Neuronal stem cell (in vitro differentiated cells): ENCODE results near the gene CLDN3.
A peak's percentile ranks its signal among the peaks of the same experiment; 100 is the strongest.

ENCODE experiments used
- DNase-seq: peaks from one replicate; pipeline ENCODE4 v3.0.0-alpha.2; 2013; ENCODE audit warnings: low spot score
- H2AFZ ChIP-seq: one replicate; pipeline ENCODE4 v1.6.1; 2013; ENCODE audit warnings: mild to moderate bottlenecking, low read length, inconsistent platforms
- H2AK5ac ChIP-seq: 2 replicates; pipeline ENCODE4 v1.6.1; 2013; ENCODE audit warnings: low read depth, mild to moderate bottlenecking, inconsistent platforms, low read length, moderate library complexity, mixed read lengths
- H2BK120ac ChIP-seq: 2 replicates; pipeline ENCODE4 v1.6.1; 2013; ENCODE audit warnings: low read depth, mild to moderate bottlenecking, inconsistent platforms, low read length, moderate library complexity, mixed read lengths
- H2BK12ac ChIP-seq: one replicate; pipeline ENCODE4 v1.6.1; 2013; ENCODE audit warnings: low read length, inconsistent platforms
- H2BK15ac ChIP-seq: 2 replicates; pipeline ENCODE4 v1.6.1; 2013; ENCODE audit warnings: mild to moderate bottlenecking, low read length, inconsistent platforms, mixed read lengths
- H2BK5ac ChIP-seq: one replicate; pipeline ENCODE4 v1.6.1; 2013; ENCODE audit warnings: inconsistent platforms, mild to moderate bottlenecking, low read length, moderate library complexity
- H3K14ac ChIP-seq: one replicate; pipeline ENCODE4 v1.6.1; 2013; ENCODE audit warnings: low read length, inconsistent platforms
- H3K18ac ChIP-seq: 2 replicates; pipeline ENCODE4 v1.6.1; 2013; ENCODE audit warnings: low read length, inconsistent platforms
- H3K23ac ChIP-seq: 2 replicates; pipeline ENCODE4 v1.6.1; 2013; ENCODE audit warnings: low read depth, mild to moderate bottlenecking, mixed read lengths, low read length, inconsistent platforms; ENCODE audit not compliant: poor library complexity
- H3K27ac ChIP-seq: replicated peaks from 3 replicates; pipeline ENCODE4 v1.5.1; 2013; ENCODE audit warnings: low read length, inconsistent platforms
- H3K27me3 ChIP-seq, 3 experiments: 2 replicates each; pipeline ENCODE4 v1.6.1; 2013; ENCODE audit warnings: low read length in 3 of 3, mild to moderate bottlenecking in 2 of 3, inconsistent platforms in 1 of 3, low read depth in 1 of 3, mixed read lengths in 1 of 3, moderate library complexity in 1 of 3; ENCODE audit not compliant: control insufficient read depth in 3 of 3, insufficient read depth in 3 of 3
- H3K36me3 ChIP-seq, 2 donors: replicated peaks in 1 of 2; 2 replicates each; pipeline ENCODE4 v1.6.1; 2013; ENCODE audit warnings: low read length in 2 of 2; ENCODE audit not compliant: control insufficient read depth in 2 of 2, insufficient read depth in 2 of 2
- H3K4ac ChIP-seq: 2 replicates; pipeline ENCODE4 v1.6.1; 2013; ENCODE audit warnings: inconsistent platforms, mild to moderate bottlenecking, low read length, moderate library complexity
- H3K4me1 ChIP-seq, 2 donors: 1 replicate in 1 of 2; 2 replicates in 1 of 2; pipeline ENCODE4 v1.6.1; 2013; ENCODE audit warnings: low read length in 2 of 2, low read depth in 1 of 2; ENCODE audit not compliant: control insufficient read depth in 2 of 2, insufficient read depth in 1 of 2
- H3K4me2 ChIP-seq: one replicate; pipeline ENCODE4 v1.6.1; 2013; ENCODE audit warnings: mild to moderate bottlenecking, low read length, inconsistent platforms; ENCODE audit not compliant: insufficient read depth, poor library complexity, severe bottlenecking
- H3K4me3 ChIP-seq, 2 donors: 2 replicates each; pipeline ENCODE4 v1.5.1; 2013; ENCODE audit warnings: low read length in 2 of 2, mild to moderate bottlenecking in 2 of 2, inconsistent platforms in 1 of 2, moderate library complexity in 1 of 2
- H3K79me1 ChIP-seq: one replicate; pipeline ENCODE4 v1.6.1; 2013; ENCODE audit warnings: low read depth, mild to moderate bottlenecking, inconsistent platforms, low read length, moderate library complexity
- H3K9ac ChIP-seq: one replicate; pipeline ENCODE4 v1.6.1; 2013; ENCODE audit warnings: mild to moderate bottlenecking, low read depth, low read length, inconsistent platforms; ENCODE audit not compliant: poor library complexity
- H3K9me3 ChIP-seq, 2 donors: replicated peaks in 1 of 2; 2 replicates each; pipeline versions ENCODE3 to v1.6.1; 2013; ENCODE audit warnings: low read length in 2 of 2, mild to moderate bottlenecking in 2 of 2, inconsistent platforms in 1 of 2, low read depth in 1 of 2, mixed read lengths in 1 of 2, moderate library complexity in 1 of 2; ENCODE audit not compliant: control insufficient read depth in 2 of 2, insufficient read depth in 1 of 2
- H4K8ac ChIP-seq: one replicate; pipeline ENCODE4 v1.6.1; 2013; ENCODE audit warnings: low read depth, mild to moderate bottlenecking, inconsistent platforms, low read length, moderate library complexity
- H4K91ac ChIP-seq: one replicate; pipeline ENCODE4 v1.6.1; 2013; ENCODE audit warnings: low read length, low read depth, mild to moderate bottlenecking, inconsistent platforms; ENCODE audit not compliant: poor library complexity
- WGBS, 2 donors: extraction: QIAGEN DNeasy Blood & Tissue Kit; methylation state at CpG; one replicate each; pipeline ENCODE4 v1.1.7; 2013; ENCODE audit warnings: missing lambda C conversion rate in 2 of 2, mixed read lengths in 1 of 2; ENCODE audit not compliant: insufficient read length in 2 of 2, insufficient replicate concordance in 1 of 2; ENCODE audit errors: extremely low coverage in 2 of 2; 5-methylcytosine and 5-hydroxymethylcytosine counted together

Gene CLDN3

GRCh38 chr7:73761854-73762658 lies 8.0 kb downstream of the CLDN3 start:
- no peak overlapping the region for H3K4me3 ChIP-seq
- H3K4me1 ChIP-seq, result peaks cover 0 to 3% of the 10 kb centered on the region in 2 donors
- no peaks in the 10 kb centered on the region for H3K9me3 ChIP-seq
- H3K36me3 ChIP-seq, result no peaks in the 10 kb centered on the region
- no peaks in the 10 kb centered on the region for H3K27me3 ChIP-seq
- DNase-seq, result no peak
- H2BK120ac ChIP-seq, result no peak overlapping the region
- H3K79me1 ChIP-seq, result no peaks in the 10 kb centered on the region
- H2BK12ac ChIP-seq, result no peak overlapping the region
- H2BK15ac ChIP-seq, result peak overlapping the region; percentile 41
- H3K4me2 ChIP-seq, result no peak overlapping the region
- no peak overlapping the region for H2BK5ac ChIP-seq
- H3K9ac ChIP-seq, result no peak overlapping the region
- peak overlapping the region; percentile 93 for H4K8ac ChIP-seq
- H4K91ac ChIP-seq, result peak overlapping the region; percentile 44
- no CpG with 5 or more reads among the region's 8 CpGs for WGBS, 2 donors
- H2AK5ac ChIP-seq, result peak overlapping the region; percentile 40
- H3K23ac ChIP-seq, result no peak overlapping the region
- H3K27ac ChIP-seq, result no peak overlapping the region
- peak overlapping the region; percentile 72 for H3K4ac ChIP-seq
- H2AFZ ChIP-seq, result peak overlapping the region; percentile 54
- H3K14ac ChIP-seq, result no peak overlapping the region
- H3K18ac ChIP-seq, result peak overlapping the region; percentile 92

DNA sequence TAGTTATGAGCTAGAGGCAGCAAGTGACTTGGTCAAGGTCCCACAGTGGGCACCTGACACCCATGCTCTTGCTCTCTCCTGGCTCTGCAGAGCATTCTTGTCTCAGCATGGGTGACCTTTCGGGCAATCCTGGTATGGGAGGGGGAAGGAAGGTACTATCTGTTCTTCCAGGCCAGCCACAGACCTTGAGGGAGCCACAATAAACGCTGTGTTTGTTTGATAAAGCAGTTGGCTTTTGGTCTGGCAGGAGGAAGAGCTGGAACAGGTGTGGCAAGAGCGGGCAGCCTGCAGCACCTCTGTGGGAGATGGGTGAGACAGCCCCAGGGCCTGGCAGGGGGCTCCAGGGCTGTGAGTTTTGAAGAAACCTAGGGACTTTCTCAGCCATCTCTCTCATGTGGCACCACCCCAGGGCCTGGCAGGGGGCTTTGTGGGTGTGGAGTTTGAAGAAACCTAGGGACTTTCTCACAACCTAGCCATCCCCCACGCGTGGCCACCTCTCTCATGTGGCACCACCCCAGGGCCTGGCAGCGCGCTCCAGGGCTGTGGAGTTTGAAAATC lies 11.4 kb downstream of the CLDN3 start:
- Histone ChIP-seq H3K36me3 (no peaks in the 10 kb centered on the region), H2BK120ac (no peak overlapping the region), H3K79me1 (no peaks in the 10 kb centered on the region), H3K4me1 (peaks cover 0 to 3% of the 10 kb centered on the region in 2 donors), H3K23ac (no peak overlapping the region), H3K9me3 (no peaks in the 10 kb centered on the region), H2AFZ (no peak overlapping the region), H3K9ac (no peak overlapping the region), H3K18ac (no peak overlapping the region), H3K14ac (no peak overlapping the region), H2AK5ac (peak overlapping the region; percentile 91), H4K91ac (no peak overlapping the region), H3K4ac (no peak overlapping the region), H2BK5ac (no peak overlapping the region), H4K8ac (no peak overlapping the region), H2BK15ac (peak overlapping the region; percentile 72), H3K4me3 (no peak overlapping the region), H2BK12ac (peak overlapping the region; percentile 19), H3K4me2 (no peak overlapping the region), H3K27me3 (no peaks in the 10 kb centered on the region), H3K27ac (no peak overlapping the region)
- no CpG with 5 or more reads among the region's 7 CpGs for WGBS, 2 donors
- no peak for DNase-seq

DNA sequence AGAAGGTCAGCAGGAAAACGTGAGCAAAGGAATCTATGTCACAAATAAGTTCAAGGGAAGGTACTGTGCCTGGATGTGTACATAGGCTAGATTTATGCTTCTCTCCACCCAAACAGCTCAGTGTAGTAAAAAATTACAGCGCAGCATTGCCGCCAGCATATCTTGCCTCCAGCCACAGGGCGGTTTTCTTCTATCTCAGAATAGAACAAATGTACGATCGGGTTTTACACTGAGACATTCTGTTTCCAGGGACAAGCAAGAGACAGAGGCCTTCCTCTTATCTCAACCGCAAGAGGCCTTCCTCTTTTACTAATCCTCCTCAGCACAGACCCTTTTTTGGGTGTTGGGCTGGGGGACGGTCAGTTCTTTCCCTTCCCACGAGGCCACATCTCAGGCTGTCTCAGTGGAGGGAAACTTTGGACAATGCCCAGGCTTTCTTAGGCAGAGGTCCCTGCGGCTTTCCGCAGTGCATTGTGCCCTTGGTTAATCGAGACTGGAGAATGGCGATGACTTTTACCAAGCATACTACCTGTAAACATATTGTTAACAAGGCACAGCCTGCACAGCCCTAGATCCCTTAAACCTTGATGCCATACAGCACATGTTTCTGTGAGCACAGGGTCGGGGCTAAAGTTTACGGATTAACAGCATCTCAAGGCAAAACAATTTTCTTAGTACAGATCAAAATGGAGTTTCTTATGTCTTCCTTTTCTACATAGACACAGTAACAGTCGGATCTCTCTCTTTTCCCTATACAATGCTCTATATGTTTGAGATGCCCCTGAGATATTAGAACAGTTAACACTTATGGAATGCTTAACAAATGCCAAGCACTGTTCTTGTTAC lies 19.9 kb downstream of the CLDN3 start:
- no peaks in the 10 kb centered on the region for H3K27me3 ChIP-seq
- no peak overlapping the region for H3K14ac ChIP-seq
- H3K27ac ChIP-seq, result no peak overlapping the region
- H3K4me3 ChIP-seq, result no peak overlapping the region
- no peak overlapping the region for H2BK120ac ChIP-seq
- no peak for DNase-seq
- H2AK5ac ChIP-seq, result no peak overlapping the region
- H3K4ac ChIP-seq, result no peak overlapping the region
- H2BK15ac ChIP-seq, result no peak overlapping the region
- H3K4me1 ChIP-seq, result peaks cover 0 to 1% of the 10 kb centered on the region in 2 donors
- H3K23ac ChIP-seq, result no peak overlapping the region
- H3K18ac ChIP-seq, result peak overlapping the region; percentile 62
- H3K9ac ChIP-seq, result no peak overlapping the region
- no peak overlapping the region for H2AFZ ChIP-seq
- H3K79me1 ChIP-seq, result no peaks in the 10 kb centered on the region
- H3K36me3 ChIP-seq, result no peaks in the 10 kb centered on the region
- H4K8ac ChIP-seq, result no peak overlapping the region
- H2BK12ac ChIP-seq, result no peak overlapping the region
- H4K91ac ChIP-seq, result no peak overlapping the region
- WGBS, 2 donors, result no CpG with 5 or more reads among the region's 16 CpGs
- peaks cover 3 to 7% of the 10 kb centered on the region in 2 donors for H3K9me3 ChIP-seq
- no peak overlapping the region for H2BK5ac ChIP-seq
- no peak overlapping the region for H3K4me2 ChIP-seq

- Histone ChIP-seq H2BK15ac (peak overlapping the region; percentile 54), H3K9me3 (peaks cover 3 to 4% of the 10 kb centered on the region in 2 donors), H3K4me1 (peaks cover 20 to 22% of the 10 kb centered on the region in 2 donors), H3K4me3 (no peak overlapping the region), H3K79me1 (no peaks in the 10 kb centered on the region), H2BK12ac (no peak overlapping the region), H2AK5ac (peak overlapping the region; percentile 88), H2BK5ac (peak overlapping the region; percentile 93), H3K18ac (no peak overlapping the region), H3K14ac (no peak overlapping the region), H2AFZ (peak overlapping the region; percentile 27), H4K8ac (no peak overlapping the region), H3K9ac (no peak overlapping the region), H2BK120ac (peak overlapping the region; percentile 26), H3K4ac (no peak overlapping the region), H3K23ac (no peak overlapping the region), H3K27ac (no peak overlapping the region), H3K4me2 (no peak overlapping the region), H3K27me3 (no peaks in the 10 kb centered on the region), H4K91ac (peak overlapping the region; percentile 75), H3K36me3 (no peaks in the 10 kb centered on the region)
- no CpG with 5 or more reads among the region's 4 CpGs for WGBS, 2 donors
- DNase-seq, result no peak
Measured at GRCh38 chr7:73746378-73746777, 23.7 kb downstream of the CLDN3 start.
